NT2/D1 (cell line): ENCODE results near the gene LAMTOR2.

ENCODE experiments used
- SUZ12 ChIP-seq: IDR thresholded peaks from 2 replicates; pipeline ENCODE4 v1.6.1; 2011; ENCODE audit not compliant: insufficient read length, insufficient read depth; ENCODE audit errors: extremely low read depth
- YY1 ChIP-seq: IDR thresholded peaks from 2 replicates; pipeline ENCODE4 v1.6.1; 2011; ENCODE audit not compliant: insufficient read length, insufficient read depth
- ZNF274 ChIP-seq: IDR thresholded peaks from 2 replicates; pipeline ENCODE4 v1.6.1; 2011; ENCODE audit warnings: mild to moderate bottlenecking, low read depth, low read length

- TF ChIP-seq YY1, result no peak
- no peak for TF ChIP-seq ZNF274
- no peak for TF ChIP-seq SUZ12
Observed at GRCh38 chr1:156080241-156080862, 25.8 kb downstream of the LAMTOR2 start.
